Neural progenitor cell (in vitro differentiated cells): Measurements from ENCODE around the gene ALDH18A1.

Experiments used
- CTCF ChIP-seq: fragments of 200-600 bp; sonication (generic); IDR thresholded peaks from 2 replicates; pipeline ENCODE4 v1.5.1; 2017; ENCODE audit warnings: antibody characterized with exemption, mild to moderate bottlenecking
- EZH2 ChIP-seq: fragments of 200-600 bp; sonication (generic); IDR thresholded peaks from 2 replicates; pipeline ENCODE4 v1.6.1; 2017; ENCODE audit warnings: antibody characterized with exemption, mild to moderate bottlenecking, moderate library complexity
- EZH2phosphoT487 ChIP-seq: fragments of 200-600 bp; sonication (generic); IDR thresholded peaks from 2 replicates; pipeline ENCODE4 v1.6.1; 2017; ENCODE audit warnings: antibody characterized with exemption

GRCh38 chr10:95602382-95602781, 54.1 kb downstream of the ALDH18A1 start:
- TF ChIP-seq CTCF (no peak), EZH2phosphoT487 (no peak), EZH2 (no peak)
